COLO829 (cell line): ENCODE data around the gene ZBTB47.
A peak's percentile ranks its signal among the peaks of the same experiment; 100 is the strongest.

Experiments used
- DNase-seq: peaks from one replicate; pipeline ENCODE4 v3.0.0; 2012; ENCODE audit warnings: low spot score

Gene ZBTB47

GRCh38 chr3:42652611-42653302 lies 740 bp upstream of the ZBTB47 start:
- no peak for DNase-seq

GRCh38 chr3:42653303-42653559 lies 266 bp upstream of the ZBTB47 start:
- no peak for DNase-seq

GRCh38 chr3:42654331-42655201 lies 1.1 kb downstream of the ZBTB47 start:
- no peak for DNase-seq

- no peak for DNase-seq
Observed at GRCh38 chr3:42655331-42655888, 1.9 kb downstream of the ZBTB47 start.

GRCh38 chr3:42655980-42656679 lies 2.6 kb downstream of the ZBTB47 start:
- DNase-seq = no peak

- no peak for DNase-seq
Observed at GRCh38 chr3:42656680-42657610, 3.4 kb downstream of the ZBTB47 start.

DNA sequence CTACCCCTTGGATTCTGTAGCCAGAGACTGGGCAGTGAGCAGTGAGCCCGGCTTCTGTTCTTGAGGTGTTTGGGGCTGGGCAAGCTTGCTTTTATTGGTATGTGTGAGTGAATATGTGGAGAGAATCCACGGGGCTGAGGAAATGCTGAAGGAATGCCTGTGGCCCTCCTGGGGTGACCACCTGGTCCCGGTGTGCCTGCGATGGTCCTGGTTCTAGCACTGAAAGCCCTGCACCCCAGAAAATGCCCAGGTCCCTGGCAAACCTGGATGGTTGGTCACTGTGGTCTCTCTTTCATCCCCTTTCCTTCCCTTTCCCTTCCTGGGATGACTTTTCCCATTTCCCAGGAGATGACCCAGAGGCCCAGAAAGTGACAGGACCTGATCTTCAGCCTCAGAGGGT lies 4.2 kb downstream of the ZBTB47 start:
- DNase-seq = no peak

- no peak for DNase-seq
Observed at GRCh38 chr3:42658091-42658770, 4.7 kb downstream of the ZBTB47 start.

DNA sequence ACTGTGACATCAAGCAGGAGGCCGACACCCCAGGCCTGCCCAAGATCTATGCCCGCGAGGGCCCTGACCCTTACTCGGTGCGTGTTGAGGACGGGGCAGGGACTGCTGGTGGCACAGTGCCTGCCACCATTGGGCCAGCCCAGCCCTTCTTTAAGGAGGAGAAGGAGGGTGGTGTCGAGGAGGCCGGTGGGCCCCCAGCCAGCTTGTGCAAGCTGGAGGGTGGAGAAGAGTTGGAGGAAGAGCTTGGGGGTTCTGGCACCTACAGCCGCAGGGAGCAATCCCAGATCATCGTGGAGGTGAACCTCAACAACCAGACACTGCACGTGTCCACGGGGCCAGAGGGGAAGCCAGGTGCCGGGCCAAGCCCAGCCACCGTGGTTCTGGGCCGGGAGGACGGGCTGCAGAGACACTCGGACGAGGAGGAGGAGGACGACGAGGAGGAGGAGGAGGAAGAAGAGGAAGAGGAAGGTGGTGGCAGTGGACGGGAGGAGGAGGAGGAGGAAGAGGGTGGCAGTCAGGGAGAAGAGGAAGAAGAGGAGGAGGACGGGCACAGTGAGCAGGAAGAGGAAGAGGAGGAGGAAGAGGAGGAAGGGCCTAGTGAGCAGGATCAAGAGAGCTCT lies 5.4 kb downstream of the ZBTB47 start:
- no peak for DNase-seq

- no peak for DNase-seq
Observed at GRCh38 chr3:42659451-42660130, 6.1 kb downstream of the ZBTB47 start.

GRCh38 chr3:42660131-42660715 lies 6.7 kb downstream of the ZBTB47 start:
- no peak for DNase-seq

GRCh38 chr3:42660898-42661297 lies 7.4 kb downstream of the ZBTB47 start:
- peak; percentile 38 for DNase-seq

GRCh38 chr3:42661593-42662022 lies 8.1 kb downstream of the ZBTB47 start:
- no peak for DNase-seq

DNA sequence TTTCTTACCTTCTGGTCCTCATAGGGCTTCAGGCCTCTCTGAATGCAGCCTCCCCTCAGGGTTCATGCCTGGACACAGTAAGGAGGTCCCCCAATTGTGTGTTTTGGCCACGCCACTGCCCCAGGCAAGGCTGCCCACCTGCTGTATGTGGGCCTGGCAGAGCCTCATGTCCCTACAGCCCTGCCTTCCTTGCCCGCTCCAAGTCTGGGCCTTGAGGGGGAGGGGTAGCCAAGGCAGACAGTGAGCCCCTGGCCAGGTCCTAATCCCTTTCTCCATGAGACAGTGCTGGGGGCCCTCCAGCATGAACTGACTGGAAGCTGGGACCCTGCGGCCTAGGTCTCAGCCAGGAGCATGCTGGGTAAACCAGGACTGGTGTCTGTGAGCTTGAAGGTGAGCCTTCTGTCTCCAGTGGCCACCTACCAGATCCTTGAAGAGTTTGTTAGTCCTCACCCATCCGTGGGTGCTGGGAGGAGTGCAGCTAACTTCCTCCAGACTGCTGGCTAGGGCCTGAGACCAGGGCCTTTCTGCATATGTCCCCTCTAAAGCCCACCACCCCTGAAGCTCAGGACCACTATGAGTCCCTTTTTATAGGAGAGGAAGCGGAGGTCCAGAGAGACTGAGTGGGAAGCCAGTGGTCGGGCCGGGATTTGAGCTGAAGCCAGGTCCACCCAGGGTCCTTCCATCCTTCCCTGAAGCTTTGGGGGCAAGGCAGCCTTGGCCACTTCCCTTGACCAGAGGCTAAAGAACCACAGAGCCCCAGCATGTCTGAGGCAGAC lies 8.7 kb downstream of the ZBTB47 start:
- no peak for DNase-seq

DNA sequence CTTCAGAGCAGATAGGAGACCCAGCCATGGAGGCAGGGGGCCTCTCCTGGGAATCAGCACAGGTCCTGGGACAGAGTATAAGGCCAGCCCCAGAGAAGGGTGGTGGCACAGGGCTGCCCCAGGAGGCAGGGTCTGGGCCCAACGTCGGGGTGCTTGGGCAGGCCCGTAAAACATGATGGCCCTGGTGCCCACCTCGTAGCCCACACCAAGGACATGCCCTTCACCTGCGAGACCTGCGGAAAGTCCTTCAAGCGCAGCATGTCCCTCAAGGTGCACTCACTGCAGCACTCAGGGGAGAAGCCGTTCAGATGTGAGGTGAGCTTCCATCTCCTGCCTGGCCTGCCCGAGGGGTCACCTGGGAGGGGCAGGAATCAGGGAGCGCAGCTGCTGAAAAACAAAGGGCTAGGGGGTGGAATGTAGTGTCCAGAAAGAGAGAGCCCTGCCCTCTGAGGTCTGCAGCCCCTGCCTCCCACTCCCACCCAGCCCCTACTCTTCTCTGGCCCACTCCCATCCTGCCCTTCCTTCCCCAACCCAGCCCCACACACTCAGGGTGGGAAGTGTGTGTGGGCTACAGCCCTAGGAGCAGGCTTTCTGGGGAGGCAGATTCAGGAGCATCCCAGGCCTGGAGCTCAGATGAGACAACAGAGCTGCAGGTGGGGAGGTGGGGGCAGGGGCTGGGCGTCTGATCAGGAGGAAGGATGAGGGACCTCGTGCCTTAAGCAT lies 9.5 kb downstream of the ZBTB47 start:
- no peak for DNase-seq

- no peak for DNase-seq
Observed at GRCh38 chr3:42663581-42664437, 10.3 kb downstream of the ZBTB47 start.

- no peak for DNase-seq
Observed at GRCh38 chr3:42664438-42664803, 10.9 kb downstream of the ZBTB47 start.
